ENCODE data around the gene ASB13.

The ASB13 gene

DNA sequence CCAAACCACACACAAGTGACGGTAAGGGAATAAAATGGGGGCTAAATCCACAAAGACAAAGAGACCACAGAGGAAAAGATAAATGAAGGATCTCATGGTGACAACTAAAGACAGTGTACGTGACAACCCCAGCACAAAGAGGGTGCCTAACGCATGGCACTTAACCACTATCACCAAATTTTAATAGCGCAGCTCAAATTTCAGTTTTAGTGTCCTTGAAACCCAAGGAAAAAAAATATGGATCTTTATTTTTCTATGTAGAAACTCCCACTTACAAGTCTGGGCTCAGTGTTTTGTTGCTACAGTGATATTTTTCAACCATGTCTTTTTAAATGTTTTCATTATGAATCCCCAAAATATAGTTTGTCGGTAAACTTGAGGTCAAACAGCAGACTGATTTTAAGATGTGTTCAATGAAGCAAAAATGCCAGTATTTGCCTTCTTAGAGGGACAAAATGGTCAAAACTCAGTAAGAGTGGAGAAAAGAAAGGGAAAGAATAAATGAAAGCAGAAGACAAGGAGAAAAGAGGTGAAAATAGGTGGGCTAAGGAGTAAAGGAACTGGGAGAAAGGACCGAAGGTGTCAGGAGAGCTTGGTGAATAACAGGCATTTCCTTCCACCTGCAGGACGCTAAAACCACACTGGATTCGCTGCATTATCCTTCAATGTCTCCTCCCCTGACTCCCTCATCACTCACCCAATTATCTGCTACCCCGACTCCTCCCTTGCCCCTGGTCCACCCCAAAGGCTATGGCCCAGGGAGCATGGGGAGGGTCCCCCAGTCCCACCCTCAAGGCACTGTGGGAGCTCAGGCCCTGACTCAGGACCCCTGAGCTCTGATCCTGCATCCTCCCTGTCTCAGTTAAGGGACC is 3.5 kb downstream of the ASB13 start:
- DNase-seq (ENCODE audit: insufficient read length, low spot score): no peak
- no peak for FAIRE-seq
- TF ChIP-seq, protein P1, sequence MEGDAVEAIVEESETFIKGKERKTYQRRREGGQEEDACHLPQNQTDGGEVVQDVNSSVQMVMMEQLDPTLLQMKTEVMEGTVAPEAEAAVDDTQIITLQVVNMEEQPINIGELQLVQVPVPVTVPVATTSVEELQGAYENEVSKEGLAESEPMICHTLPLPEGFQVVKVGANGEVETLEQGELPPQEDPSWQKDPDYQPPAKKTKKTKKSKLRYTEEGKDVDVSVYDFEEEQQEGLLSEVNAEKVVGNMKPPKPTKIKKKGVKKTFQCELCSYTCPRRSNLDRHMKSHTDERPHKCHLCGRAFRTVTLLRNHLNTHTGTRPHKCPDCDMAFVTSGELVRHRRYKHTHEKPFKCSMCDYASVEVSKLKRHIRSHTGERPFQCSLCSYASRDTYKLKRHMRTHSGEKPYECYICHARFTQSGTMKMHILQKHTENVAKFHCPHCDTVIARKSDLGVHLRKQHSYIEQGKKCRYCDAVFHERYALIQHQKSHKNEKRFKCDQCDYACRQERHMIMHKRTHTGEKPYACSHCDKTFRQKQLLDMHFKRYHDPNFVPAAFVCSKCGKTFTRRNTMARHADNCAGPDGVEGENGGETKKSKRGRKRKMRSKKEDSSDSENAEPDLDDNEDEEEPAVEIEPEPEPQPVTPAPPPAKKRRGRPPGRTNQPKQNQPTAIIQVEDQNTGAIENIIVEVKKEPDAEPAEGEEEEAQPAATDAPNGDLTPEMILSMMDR (IDR thresholded peaks at IDR 0.05; ENCODE audit: insufficient read depth, missing control alignments): no peak

GRCh38 chr10:5661043-5661442 is 5.4 kb downstream of the ASB13 start:
- FAIRE-seq: no peak
- TF ChIP-seq, protein P1 (IDR thresholded peaks at IDR 0.05; ENCODE audit: insufficient read depth, missing control alignments): no peak

GRCh38 chr10:5659702-5660528 is 6.5 kb downstream of the ASB13 start:
- TF ChIP-seq, protein P1 (IDR thresholded peaks at IDR 0.05; ENCODE audit: insufficient read depth, missing control alignments): no peak
- DNase-seq (ENCODE audit: insufficient read length, low spot score) (no peak), FAIRE-seq (no peak)

More at GRCh38 chr10:5661043-5661442, 5.4 kb downstream of the ASB13 start:
- DNase-seq (ENCODE audit: insufficient read length, low spot score): no peak

DNA sequence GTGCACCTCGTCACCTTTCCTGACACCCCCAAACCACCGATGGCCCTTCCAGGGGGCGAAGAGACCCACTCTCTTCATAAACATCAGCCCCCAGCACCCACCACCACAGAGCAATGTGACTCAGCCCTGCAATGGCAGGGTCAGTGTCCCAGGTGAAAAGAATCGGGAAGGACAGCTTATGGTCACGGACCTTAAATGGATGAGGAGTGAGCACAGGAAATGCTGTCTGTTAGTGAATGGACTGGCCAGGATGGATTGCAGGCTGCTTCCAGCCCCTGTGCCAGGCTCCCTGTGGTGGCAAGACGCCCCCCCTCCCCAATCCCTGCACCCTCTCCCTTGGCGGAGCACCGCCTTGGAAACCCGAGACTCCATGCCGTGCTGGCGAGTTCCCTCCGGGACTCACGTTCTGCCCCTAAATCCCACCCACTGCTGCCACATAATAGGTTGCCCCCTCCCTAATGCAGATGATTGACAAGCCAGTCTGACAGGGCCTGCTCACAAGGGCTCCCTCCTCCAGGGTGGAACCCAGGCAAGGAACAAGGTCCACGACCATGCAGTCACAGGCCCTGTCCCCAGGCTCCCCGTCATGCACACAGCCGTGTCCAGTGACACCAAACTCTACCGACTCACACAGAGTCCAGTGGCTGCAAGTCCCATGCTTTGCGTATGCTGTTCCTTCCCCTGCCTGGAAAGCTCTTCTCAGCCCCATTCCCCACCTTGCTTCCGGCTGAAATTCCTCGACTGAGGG is 7.3 kb downstream of the ASB13 start:
- TF ChIP-seq, protein P1 (IDR thresholded peaks at IDR 0.05; ENCODE audit: insufficient read depth, missing control alignments): no peak
- no peak for DNase-seq (ENCODE audit: insufficient read length, low spot score)
- FAIRE-seq: no peak

DNA sequence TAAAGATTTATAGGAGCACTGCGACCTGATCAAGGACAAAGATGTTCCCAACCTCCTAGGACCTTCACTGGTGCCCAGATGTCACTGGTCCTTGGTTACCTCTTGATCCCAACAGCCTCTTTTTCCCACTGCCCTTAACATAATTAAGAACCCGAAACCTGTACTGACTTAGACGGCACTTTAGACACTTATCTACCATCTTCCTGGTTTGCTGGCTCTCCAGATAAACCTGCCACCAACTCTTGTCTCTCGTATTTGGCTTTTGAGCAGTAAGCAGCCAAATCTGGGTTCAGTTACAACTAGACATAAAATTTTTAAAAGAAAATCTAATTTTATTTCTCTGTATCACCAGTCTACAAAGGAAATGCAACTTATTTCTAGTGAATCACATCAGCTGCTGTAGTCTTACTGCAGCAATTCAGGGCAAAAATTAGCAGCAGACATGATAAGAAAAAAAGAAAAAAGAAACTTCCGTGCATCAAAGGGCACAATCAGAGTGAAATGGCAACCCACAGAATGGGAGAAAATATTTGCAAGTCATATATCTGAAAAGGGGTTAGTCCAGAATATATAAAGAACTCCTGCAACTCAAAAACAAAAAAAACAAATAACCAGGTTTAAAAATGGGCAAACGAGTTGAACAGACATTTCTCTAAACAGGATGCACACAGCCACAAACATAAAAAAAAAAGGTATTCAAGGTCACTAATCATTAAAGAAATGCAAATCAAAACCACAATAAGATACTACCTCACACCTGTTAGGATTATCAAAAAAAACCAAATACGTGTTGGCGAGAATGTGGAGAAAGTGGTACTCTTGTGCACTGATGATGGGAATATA is 9.4 kb downstream of the ASB13 start:
- TF ChIP-seq, protein P1 (IDR thresholded peaks at IDR 0.05; ENCODE audit: insufficient read depth, missing control alignments): no peak
- no peak for DNase-seq (ENCODE audit: insufficient read length, low spot score)
- FAIRE-seq: no peak

GRCh38 chr10:5655121-5655520 is 11.3 kb downstream of the ASB13 start:
- TF ChIP-seq, protein P1 (IDR thresholded peaks at IDR 0.05; ENCODE audit: insufficient read depth, missing control alignments): no peak
- no peak for FAIRE-seq

More at GRCh38 chr10:5655121-5655520, 11.3 kb downstream of the ASB13 start:
- DNase-seq (ENCODE audit: insufficient read length, low spot score): no peak

All from D721Med (cell line).